GM12874 (cell line): ENCODE data around the gene DELE1.

Experiments
- CTCF ChIP-seq: IDR thresholded peaks from 2 replicates; pipeline ENCODE4 v1.5.1; 2011; ENCODE audit warnings: low read depth, mild to moderate bottlenecking, control low read depth, low read length, moderate library complexity; ENCODE audit not compliant: insufficient read depth

Gene DELE1

GRCh38 chr5:141923448-141924313, at the start of gene DELE1:
Gene DELE1 (plus strand): TSS chr5:141923871. CDS start chr5:141923942, 71 bp downstream.
- TF ChIP-seq CTCF, result no peak

- no peak for TF ChIP-seq CTCF
These were observed 49.8 kb upstream of the DELE1 start for GRCh38 chr5:141873933-141874261.

- no peak for TF ChIP-seq CTCF
These were observed 49.3 kb upstream of the DELE1 start for GRCh38 chr5:141874262-141874964.

- no peak for TF ChIP-seq CTCF
These were observed 48.5 kb upstream of the DELE1 start for GRCh38 chr5:141875022-141875740.

GRCh38 chr5:141875795-141876627, 47.7 kb upstream of the DELE1 start:
- TF ChIP-seq CTCF, result no peak

- no peak for TF ChIP-seq CTCF
These were observed 46.9 kb upstream of the DELE1 start for GRCh38 chr5:141876628-141877355.
